HG03442 (cell line): Measurements from ENCODE around the gene CDH13.

ENCODE experiments used
- ATAC-seq: cut with Tn5 transposase; IDR thresholded peaks from one replicate; pipeline ENCODE4 v1.9.1; 2021; ENCODE audit warnings: mild to moderate bottlenecking, moderate library complexity; ENCODE audit not compliant: unreplicated experiment

Gene CDH13

DNA sequence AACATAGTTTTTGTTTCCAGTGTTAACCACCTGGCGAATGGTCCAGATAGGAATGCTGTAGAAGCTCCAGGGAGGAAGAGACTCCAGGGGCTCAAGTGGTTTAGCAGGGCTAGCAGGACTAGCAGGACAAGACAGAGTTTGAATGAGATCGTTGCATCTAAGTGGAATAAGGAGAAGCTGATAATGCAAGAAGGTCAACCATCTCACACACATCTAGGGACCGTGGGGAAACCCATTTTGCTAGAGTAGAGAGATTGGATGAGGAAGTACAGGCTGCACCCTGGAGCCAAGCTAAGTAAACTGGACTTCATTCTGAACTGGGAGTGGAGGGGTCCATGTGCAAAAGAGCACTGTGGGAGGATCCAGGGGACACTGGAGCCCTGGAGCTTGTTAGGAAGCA, 1094.9 kb downstream of the CDH13 start:
- no peak for ATAC-seq

DNA sequence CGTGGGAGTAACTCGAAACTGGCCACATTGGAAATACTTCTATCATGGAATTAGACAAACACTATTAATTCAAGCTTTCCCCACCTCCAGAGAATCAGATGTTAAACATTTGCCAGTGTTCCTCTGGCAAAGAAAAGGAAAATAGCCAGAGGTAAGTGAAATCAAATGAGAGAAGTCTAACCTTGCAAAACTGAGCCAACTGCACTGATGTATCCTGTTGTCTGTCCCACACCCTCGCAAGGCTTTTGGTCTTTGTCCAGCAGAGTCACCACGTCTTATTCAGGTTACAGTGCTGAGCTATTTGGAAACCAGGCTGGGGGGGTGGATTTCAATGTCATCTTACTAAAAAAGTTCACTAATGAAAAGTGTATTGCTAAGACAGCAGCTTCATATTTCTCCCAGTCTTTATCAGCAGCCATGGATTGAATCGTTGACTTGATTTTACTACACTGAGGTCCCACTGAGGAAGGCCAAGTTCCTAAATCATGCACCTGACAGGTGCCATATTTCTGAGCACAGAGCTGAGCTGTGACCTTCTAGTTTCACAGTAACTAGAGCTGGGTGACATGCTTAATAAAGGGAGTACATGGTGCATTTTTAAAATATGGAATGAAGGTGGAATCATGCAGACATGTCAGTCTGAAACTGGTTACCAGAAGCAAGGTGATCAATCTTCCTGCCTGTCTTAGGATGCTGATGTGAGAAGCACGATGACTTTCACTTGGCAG, 1095.9 kb downstream of the CDH13 start:
- no peak for ATAC-seq

DNA sequence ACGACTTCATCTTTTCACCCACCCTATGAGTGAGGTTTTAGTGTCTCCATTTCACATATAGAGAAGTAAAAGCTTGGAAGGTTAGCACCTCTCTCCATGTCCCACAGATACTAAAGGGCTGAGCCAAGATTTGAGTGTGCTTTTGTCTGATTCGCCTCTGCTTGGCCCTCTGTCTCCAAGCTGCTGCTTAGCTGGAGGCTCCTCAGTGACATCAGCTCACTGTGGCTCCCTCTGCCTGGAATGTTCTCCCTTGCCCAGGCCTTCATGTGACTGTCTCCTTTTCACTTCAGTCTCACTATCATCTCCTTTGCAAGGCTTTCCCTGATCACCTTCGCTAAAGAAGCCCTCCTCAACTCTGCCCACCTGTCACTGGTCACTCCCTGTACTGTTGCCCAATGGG, 1096.5 kb downstream of the CDH13 start:
- ATAC-seq = no peak

GRCh38 chr16:83723901-83724300, 1097.1 kb downstream of the CDH13 start:
- no peak for ATAC-seq

GRCh38 chr16:83724585-83724984, 1097.8 kb downstream of the CDH13 start:
- no peak for ATAC-seq

DNA sequence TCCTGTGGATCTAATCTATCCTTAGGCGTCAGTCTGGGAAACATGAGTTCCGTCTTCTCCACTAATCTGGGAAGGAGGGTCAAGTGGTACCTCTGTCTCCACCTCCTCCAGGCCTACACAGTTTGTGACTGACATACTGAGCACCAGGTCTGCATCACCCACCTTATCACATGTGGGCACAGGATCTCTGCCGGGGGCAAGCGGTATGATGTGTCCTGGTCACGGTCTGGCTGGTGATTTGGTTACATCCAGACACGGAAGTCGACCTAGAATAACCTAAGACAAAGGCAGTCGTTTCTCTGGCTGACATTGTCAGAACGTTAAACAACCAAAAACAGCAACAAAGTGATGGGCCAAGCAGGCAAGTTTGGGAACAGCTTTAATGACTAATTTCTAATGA, 1098.5 kb downstream of the CDH13 start:
- no peak for ATAC-seq

GRCh38 chr16:83727018-83727417, 1100.2 kb downstream of the CDH13 start:
- ATAC-seq = no peak

DNA sequence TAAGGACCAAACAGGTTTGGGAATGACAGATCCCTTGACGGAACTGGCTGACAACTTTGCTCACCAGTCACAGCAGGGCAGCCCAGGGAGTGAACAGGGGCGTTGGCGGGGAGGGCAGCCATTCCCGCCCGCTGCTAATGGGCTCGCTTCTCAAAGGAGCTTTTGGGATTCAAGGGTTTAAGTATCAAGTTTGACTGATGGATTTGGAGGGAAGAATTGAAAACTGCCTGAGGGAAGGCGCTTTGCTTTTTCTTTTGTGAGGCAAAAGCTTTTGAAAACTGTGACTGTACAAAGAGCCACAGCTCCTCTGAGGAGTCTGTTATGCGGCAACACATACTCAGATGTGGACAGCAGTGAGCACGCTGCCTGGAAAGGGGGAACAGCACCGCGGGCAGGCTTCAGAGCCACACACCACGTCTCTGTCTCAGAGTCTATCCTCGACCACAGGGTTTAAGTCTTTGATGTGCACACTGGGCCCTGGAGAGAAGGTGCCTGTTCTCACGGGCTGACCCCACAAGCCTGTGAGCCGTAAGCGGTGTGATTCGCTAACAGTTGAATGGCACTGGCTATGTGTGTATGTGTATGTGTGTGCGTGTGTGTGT, 1101.1 kb downstream of the CDH13 start:
- ATAC-seq = no peak

DNA sequence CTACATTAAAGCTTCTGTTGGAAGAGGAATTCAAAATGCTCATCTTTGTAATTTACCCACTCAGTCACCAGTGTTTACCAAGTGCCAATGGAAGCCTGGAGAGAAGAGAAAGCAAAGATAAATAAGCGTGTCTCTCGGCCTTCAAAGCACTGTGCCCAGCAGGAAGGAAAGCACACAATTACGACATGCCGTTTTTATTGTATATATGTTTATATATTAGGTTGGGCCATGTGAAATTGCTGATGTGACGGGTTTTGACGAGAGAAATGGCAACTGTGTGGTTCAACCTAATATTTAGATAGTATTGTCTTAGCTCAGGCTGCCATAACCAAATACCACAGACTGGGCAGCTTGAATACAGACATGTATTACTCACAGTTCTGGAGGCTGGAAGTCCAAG, 1101.7 kb downstream of the CDH13 start:
- ATAC-seq = no peak

- no peak for ATAC-seq
Measured at GRCh38 chr16:83730812-83731211, 1104.0 kb downstream of the CDH13 start.

DNA sequence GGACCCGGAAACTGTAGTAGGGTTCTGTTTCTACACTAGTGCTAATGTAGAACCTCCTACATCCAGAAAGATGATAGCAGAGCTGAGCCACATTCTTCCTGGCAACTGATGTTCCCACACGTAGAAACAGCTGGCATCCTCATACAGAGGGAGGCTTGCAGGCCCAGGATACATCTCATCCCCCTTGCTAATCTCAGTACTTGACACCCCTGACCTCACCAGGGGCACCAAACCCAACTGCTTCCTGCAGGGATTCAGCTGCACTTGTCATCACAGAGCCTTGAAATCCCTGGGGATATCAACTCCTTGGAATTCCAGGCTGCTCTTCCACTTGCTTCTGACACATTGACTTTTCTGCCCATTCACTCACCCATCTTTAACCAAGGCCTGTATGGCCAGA, 1105.8 kb downstream of the CDH13 start:
- ATAC-seq = no peak

DNA sequence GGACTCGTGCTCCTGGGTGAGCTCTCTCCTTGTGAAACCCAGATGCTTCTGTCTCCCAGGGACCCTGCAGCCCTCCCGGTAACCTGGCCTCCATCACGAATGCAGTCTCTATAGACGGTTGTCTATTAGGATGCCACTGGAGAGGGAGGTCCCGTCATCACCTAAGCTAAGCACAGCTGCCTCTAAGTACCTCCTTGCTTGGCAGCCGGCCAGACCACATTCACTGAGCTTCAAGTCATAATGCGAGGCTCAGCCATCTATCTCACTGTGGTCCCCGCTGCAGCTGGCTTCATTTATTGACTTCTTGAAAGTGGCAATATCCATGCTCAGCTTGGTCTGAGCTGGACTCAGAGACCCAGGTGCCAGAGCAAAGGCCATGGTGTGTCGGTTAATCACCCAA, 1106.5 kb downstream of the CDH13 start:
- ATAC-seq = no peak

- no peak for ATAC-seq
Measured at GRCh38 chr16:83734136-83734535, 1107.4 kb downstream of the CDH13 start.

- no peak for ATAC-seq
Measured at GRCh38 chr16:83737729-83738354, 1111.1 kb downstream of the CDH13 start.

- no peak for ATAC-seq
Measured at GRCh38 chr16:83738923-83739503, 1112.2 kb downstream of the CDH13 start.

DNA sequence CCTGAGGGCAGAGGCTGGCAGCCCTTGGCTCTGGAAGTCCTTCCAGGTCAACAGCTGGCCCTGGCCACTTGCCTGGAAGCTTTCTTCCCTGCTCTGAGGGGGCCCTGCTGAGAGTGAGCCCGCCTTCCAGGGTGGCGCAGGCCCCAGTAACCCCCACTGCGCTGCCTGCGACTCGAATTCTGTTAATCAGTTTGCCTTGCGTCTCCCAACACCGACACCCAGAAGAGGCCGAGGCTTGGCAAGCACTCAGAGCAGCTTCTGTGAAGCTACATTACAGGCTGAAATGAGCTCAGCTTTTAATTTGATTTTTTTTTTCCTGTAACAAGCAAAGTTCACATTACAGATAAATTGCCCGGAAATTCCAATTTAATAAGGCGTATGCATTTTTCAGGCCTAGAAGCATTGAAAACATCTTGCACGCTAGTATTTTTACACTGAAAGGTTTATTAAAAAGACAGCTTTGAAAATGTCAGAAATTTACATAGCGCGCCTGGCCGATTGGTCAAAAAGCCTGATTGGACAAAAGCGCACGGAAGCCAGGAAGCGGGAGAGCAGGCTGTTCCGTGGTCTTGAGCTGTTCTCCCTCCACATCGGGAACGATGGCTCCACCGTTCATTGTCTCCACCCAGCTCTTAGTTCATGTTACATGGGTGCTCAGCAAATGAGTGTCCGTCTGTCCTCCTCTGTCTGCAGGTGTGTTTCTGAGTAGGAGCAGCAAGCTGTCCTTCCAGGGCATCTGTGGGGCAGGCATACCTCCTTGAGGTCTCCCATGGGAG, 1115.5 kb downstream of the CDH13 start:
- ATAC-seq = no peak

DNA sequence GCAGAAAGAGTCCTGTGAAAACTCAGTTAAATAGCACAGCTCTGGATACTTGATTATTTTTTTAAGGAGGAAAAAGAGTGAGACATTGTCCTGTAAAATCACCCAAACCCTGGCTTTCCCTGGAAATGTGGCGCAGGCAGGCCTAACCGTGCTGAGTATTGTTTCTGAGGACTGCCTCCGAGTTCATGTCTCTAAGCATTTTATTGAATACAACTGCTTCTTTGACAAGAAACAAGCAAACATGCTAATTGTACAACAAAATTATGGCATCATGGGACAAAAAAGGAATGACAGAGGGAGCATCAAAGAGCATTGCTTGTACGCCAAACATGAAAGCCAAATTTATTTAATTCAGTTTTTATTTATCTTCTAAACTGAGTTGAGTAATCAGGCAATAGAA, 1116.5 kb downstream of the CDH13 start:
- ATAC-seq = no peak

DNA sequence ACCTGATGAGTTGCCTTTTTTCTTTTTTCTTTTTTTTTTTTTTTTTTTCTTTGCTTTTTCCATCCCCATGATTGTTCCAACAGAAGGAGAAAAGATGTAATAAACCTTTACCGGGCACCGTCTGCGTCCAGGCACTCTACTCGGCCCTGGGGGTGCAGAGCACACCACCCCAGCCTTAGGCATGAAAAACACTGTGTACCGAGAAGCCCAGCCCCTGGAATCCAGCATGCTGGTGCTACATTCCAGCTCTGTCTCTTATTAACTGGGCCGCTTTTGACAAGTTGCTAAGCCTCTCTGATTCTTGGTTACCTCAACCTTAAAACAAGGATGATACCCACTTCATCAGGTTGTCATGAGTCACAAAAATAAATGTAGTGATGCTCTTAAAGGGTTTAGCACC, 1117.0 kb downstream of the CDH13 start:
- no peak for ATAC-seq

DNA sequence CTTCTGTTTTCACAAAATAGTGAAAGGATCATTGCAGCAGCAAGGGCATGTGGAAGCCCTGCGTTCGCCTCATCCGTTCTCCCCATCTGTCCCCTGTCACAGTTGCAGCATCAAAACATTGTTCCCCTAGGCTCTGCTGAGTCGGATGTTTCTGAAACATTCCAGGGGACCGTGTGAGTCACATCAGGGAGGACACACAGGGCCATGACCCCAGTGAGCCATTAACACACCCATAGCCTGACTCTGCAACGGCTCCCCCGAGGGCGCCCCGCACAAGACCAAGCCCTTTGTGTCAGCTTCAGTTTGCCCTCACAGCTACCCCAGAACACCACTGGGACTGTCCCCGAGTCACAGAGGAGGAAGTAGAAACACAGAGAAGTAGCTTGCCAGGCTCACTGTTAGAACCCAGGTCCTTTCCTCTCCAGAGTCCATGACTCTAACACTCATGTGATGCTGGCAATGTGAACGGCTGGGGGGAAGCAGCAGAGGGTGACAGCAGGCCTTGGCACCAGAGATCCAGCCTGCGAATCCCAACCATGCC, 1117.7 kb downstream of the CDH13 start:
- peak; percentile 58 for ATAC-seq

- ATAC-seq = no peak
Measured at GRCh38 chr16:83746611-83747010, 1119.8 kb downstream of the CDH13 start.

DNA sequence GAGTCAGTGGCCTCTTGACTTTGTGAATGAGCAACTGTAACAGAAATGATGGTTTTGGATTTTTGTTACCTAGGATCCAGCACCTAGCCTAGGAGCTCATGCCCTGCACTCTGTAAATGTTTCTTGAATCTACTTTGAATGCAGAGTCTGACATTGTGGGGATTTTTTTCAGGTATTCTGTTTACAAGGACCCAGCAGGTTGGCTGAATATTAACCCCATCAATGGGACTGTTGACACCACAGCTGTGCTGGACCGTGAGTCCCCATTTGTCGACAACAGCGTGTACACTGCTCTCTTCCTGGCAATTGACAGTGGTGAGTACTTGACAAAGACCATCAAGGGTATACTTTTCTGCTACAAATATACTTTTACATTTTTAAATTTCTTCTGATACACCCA, 1121.2 kb downstream of the CDH13 start:
- ATAC-seq = no peak
